ENCODE data around the gene ABHD12. TPM values are rescaled to one million over a fixed set of nuclear protein-coding genes. Genes with fewer than 3 reads are reported as not detected.
"Not testable (repeated sequence)": the region's sequence is repeated elsewhere in the genome, so short reads cannot be mapped to it uniquely, and the experiment has no call there.

The ABHD12 gene
- total RNA-seq, 2 experiments from 2014 or later, result 24.7 to 24.8 TPM

DNA sequence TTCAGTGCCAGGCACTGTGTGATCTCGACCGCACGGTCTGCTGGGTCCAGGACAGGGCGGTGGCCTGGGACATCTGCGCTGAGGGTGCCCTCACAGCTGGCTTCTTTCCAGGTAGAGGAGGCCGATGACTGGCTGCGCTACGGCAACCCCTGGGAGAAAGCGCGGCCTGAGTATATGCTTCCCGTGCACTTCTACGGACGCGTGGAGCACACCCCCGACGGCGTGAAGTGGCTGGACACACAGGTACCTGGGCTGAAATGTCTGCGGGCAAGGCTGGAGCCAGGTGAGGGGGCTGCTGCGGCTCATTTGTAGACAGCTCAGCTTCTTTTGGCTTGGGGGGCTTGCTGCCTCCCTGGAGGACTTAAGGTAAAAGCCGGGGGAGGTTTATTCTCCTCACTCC is 116.2 kb downstream of the ABHD12 start:
- CTCF ChIA-PET, result no interaction called here
- POLR2A ChIA-PET, result interaction anchor here (0.6 kb wide), 1 partner anchor 133 kb away, joined by 3 read pairs; the partner anchor contains the start of gene GINS1

DNA sequence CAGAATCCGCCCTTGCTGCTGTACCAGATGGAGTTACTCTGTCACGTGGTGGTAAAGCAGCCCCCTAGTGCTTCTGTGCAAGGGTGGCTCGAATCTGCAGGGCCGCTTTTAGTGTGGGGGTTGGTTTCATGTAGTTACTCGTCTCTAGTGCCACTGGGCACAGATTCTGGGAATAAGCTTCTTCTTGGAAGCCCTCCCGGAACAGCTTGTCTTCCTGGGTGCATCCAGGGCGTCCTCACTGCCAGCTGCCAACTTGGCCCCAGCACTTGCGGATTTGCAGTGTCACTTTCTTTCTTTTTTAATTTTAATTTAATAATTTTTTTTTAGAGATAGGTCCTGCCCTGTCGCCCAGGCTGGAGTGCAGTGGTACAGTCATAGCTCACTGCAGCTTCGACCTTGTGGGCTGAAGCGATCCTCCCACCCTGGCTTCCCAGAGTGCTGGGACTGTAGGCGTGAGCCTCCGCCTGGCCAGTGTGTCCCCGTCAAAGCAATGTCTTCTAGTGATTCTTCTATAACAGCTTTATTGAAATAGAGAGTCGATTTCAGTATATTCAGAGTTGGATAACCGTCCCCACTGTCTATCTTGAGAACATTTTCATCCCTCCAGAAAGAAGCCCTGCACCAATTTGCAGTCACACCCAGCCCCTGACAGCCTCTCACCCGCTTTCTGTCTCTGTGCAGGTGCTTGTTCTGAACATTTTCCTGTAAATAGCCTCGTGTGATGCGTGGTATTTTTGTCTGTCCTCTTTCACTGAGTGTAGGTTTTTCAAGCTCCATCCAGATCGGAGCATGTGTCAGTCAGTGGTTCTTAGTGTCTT is 116.9 kb downstream of the ABHD12 start:
- POLR2A ChIA-PET, result no interaction called here
- CTCF ChIA-PET, result interaction anchor here (0.6 to 1.0 kb wide), 2 partner anchors 16 to 313 kb away, joined by 3 read pairs; no protein-coding TSS in a partner anchor

DNA sequence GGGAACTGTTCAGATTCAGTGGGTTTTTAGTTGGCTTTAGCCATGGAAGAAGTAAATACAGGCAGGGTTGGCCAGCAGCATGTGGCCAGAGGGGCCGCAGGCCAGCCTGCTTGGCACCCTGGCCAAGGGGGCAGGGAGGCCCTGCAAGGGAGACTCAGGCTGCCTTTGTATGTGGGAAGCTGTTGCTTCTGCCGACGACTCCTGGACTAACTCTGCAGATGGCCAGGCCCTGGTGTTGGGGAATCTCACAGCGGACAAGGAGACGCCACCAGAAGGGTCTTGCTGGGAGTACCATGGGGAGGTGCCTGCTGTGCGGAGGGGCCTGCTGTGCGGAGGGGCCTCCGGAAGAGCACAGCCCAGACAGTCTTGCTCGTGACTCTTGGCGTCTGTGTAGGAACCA is 117.6 kb downstream of the ABHD12 start:
- ChIA-PET POLR2A (no interaction called here), CTCF (interaction anchor here (1.0 to 1.1 kb wide), 2 partner anchors 15 to 17 kb away, joined by 3 to 4 read pairs; no protein-coding TSS in a partner anchor)

DNA sequence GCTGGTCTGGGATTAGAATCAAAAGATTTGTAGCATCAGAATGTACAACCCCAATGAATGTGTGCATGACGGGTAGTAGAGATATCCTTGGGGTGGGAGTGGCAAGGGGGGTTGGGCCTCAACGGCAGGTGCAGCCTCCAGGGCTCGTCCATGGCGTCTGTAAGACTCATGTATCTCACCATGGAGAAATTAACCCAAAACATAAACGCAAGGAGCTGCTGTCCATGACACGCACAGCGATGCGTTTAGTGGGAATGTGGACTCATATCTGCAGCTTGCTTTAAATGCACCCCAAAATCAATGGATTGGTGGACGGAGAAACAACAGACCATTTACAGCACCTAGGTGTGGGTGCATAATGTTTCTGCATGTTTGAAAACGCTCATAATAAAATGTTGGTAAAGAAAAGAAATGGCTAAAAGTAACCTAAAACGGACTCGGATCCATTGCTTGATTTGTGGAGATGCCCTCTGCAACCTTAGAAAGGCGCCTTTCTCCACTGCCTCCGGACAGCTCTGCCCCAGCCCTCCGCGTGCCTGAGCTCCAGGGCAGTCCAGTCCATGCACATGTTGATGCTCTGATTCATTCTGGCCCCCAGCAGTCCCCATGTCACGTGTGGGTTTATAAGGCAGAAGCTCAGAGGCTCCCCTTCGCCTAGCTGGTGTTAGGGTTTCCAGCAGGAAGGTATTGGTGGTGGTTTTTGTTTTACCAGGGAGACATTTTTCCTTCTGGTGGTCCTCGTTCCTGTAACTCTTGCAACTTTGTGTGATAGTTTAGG is 118.2 kb downstream of the ABHD12 start:
- ChIA-PET POLR2A (no interaction called here), CTCF (interaction anchor here (1.1 kb wide), 1 partner anchor 14 kb away, joined by 4 read pairs; no protein-coding TSS in a partner anchor)

DNA sequence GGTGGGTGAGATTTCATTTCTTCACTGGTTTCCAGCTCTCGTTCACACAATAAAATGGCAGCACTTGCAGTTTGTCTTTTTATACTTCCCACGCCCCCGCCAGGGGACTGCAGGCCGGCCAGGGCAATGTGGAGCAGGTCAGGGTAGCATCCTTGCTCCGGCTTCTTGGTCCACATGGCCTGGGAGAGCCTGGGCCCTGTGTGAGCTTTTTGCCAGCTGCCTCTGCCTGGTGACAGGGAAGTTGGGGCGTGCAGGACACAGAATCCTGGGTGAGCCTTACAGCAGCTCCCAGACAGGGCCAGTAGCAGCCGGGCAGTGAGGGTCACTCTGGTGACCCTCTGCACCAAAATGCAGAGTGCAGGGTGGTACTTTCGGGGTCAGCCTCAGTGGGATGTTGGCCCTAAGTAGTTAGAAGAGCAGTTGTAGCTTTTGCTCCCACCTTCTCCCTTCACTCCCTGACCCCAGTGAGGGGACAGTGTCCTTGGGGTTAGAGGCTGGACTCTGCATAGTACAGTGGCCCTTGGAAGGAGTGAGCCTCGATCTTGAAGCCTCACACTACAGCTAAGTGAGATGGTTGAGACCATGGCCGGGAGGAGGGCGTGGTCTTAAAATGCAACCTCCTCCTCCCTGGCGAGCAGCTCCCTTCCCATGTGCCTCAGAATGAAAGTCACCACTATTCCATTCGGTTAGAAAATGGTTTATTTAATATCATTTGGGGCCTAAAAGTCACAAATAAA is 119.0 kb downstream of the ABHD12 start:
- ChIA-PET POLR2A (no interaction called here), CTCF (interaction anchor here (1.1 kb wide), 1 partner anchor 13 kb away, joined by 4 read pairs; no protein-coding TSS in a partner anchor)

DNA sequence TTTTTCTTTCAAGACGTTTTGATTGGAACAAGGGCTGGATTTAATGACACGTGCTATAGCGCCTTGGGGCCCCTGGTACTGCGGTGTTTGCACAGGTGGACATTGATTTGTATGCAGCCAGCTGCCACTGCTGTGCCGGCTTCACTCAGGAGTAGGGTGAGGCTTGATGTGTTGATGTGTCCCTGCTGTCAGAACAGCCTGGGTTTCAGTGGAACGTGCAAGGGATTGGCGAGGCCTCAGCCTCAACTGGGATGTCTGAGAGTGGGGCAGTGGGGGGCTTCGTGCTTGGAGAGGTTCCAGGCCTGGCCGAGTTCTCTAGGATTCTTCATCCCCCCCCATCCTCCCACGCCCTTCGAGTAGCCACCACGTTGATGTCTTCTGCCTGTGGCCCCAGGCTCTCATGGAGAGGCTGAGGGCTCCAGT is 119.8 kb downstream of the ABHD12 start:
- POLR2A ChIA-PET, result no interaction called here
- CTCF ChIA-PET, result no interaction called here

DNA sequence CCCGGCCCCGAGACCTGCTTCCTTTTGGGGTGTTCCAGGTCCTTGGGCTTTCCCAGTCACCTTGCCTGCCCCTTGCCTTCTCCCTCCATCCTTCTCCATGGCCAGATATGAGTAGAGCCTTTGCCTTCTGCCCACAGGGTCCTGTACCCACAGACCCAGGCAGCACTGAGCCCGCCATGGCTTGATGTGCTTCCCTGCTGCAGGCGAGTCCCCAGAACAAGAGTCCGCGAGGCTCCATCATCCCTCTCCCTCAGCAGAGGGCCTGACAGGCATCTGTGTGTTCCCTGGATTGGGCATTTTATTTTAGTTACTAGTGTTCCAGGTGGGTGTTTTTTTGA is 120.8 kb downstream of the ABHD12 start:
- CTCF ChIA-PET, result interaction anchor here (0.6 kb wide), 1 partner anchor 170 kb away, joined by 4 read pairs; no protein-coding TSS in a partner anchor

DNA sequence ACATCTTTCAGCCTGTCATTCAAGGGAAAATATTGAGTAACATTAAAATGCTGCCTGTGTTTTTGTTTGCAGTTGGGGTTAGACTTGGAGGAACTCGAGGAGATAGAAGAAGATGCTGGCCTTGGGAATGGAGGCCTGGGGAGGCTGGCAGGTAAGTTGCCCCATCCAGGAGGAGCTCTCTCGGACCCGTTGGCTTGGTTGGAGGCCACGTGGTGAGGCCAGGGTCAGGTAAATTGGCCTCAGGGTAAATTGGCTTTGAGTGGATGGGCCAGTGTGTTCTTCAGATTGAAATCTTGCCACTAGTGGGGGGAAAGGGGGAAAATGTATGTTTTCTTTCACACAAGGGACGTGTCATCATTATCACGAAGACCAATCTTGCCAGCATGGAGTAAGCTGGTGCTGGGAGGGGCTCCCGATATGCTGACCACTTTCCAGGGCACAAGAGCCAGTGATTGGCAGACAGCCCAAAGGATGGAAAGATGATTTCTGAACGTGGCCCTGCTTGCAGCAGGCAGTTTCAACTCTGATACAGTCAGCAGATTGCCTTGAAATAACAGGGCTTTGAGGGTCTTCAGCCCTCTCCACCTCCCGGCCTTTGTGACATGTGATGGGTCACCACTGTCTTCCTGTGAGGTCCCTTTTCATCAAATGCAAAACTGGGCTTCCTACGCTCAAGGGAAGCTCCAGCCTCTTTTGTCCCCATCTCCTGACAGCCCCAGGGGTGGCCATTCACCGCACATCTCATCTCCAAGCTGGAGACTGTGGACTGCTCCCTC is 121.4 kb downstream of the ABHD12 start:
- ChIA-PET POLR2A (no interaction called here), CTCF (no interaction called here)

More for the DNA sequence above, 120.8 kb downstream of the ABHD12 start:
- POLR2A ChIA-PET, result no interaction called here

DNA sequence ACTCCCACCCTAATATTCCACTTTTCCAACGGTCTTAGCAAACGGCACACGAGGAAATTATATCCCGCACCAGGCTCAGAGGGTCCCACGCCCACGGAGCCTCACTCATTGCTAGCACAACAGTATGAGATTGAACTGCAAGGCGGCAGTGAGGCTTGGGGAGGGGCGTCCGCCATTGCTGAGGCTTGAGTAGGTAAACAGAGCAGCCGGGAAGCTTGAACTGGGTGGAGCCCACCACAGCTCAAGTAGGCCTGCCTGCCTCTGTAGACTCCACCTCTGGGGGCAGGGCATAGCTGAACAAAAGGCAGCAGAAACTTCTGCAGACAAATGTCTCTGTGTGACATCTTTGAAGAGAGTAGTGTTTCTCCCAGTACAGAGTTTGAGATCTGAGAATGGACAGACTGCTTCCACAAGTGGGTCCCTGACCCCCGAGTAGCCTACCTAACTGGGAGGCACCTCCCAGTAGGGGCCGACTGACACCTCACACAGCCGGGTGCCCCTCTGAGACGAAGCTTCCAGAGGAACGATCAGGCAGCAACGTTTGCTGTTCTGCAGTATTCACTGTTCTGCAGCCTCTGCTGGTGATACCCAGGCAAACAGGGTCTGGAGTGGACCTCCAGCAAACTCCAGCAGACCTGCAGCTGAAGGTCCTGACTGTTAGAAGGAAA is 129.7 kb downstream of the ABHD12 start:
- CTCF ChIA-PET, POLR2A ChIA-PET: not testable (repeated sequence)

DNA sequence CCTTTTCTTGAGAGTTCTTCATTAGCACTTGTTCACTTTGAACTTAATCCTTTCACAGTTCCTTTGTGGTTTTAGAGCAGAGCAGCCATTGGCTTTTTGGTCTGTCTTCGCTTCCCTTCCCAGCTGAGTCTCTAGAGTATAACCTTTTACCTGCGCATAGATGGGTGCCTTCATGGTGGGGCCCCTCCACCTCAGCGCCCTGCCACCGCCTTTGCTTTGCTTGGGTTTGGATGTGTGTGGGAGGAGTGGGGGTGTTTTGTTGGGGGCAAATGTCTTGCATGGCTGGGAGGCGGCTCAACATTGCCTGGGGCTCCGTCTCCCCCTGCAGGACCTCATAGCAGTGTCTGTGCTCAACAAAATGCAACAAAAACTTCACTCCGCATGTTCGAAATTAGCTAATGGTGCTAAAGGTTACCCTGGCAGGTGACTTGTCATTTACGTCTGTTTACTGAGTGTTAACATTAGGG is 130.8 kb downstream of the ABHD12 start:
- ChIA-PET CTCF (no interaction called here), POLR2A (no interaction called here)

DNA sequence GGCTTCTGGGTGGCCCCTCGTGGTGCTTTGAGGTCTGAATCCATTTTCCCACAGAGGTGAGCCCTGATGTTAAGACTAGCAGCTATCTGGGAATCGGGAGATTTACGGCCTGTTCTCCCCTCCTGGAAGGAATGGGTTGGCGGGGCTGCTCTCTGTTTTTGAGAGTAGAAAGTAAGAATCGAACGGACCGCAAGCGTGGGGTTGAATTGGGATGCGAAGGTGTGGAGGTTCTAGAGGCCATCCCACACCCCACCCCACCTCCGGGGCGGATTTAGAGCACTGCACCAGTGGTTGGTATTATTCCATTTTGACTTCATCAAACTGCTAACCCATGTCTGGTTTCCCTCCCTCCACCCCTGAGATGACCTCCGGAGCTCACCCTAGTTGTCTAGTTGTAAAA is 131.3 kb downstream of the ABHD12 start:
- CTCF ChIA-PET, result no interaction called here
- POLR2A ChIA-PET, result interaction anchor here (1.2 kb wide), 1 partner anchor 11 kb away, joined by 4 read pairs; the partner anchor contains the start of gene PYGB

DNA sequence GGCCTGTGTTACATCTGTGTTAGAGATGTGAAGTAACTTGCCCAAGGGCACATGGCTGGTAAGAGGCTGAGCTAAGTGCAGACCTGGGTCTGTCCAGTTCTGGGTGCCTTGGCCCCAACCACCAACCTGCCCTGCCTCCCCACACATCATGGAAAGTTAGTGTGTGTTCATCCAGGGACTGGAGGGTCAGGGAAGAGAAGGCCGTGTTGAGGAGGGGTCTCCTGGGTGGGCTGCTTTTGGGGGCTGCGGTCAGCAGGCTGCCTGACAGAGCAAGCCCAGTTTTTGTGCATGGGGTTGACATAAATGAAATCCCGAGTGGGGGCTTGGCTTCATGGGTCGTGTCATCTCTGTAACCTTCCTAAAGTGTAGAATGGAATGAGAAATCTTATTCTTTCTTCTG is 131.8 kb downstream of the ABHD12 start:
- CTCF ChIA-PET, result interaction anchor here (1.0 kb wide), 1 partner anchor 14 kb away, joined by 4 read pairs; no protein-coding TSS in a partner anchor
- POLR2A ChIA-PET, result interaction anchor here (1.2 kb wide), 1 partner anchor 11 kb away, joined by 4 read pairs; the partner anchor contains the start of gene PYGB

DNA sequence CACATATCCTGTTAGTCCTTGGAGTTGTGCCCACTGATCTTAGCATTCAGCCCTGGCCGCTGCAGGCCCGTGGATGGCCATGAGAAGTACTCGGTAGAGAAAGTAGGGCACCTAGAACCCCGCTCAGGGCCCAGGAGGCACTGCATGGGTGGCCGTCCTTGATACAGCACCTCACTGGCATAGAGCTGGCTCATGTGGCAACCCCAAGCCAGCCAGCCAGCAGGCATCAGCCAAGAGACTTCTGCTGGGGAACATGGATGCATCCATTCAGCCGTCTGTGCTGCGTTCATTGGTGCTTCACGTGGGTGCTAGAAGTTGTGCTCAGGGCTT is 132.2 kb downstream of the ABHD12 start:
- CTCF ChIA-PET, result interaction anchor here (1.0 kb wide), 1 partner anchor 14 kb away, joined by 4 read pairs; no protein-coding TSS in a partner anchor
- POLR2A ChIA-PET, result interaction anchor here (1.2 kb wide), 1 partner anchor 11 kb away, joined by 4 read pairs; the partner anchor contains the start of gene PYGB

DNA sequence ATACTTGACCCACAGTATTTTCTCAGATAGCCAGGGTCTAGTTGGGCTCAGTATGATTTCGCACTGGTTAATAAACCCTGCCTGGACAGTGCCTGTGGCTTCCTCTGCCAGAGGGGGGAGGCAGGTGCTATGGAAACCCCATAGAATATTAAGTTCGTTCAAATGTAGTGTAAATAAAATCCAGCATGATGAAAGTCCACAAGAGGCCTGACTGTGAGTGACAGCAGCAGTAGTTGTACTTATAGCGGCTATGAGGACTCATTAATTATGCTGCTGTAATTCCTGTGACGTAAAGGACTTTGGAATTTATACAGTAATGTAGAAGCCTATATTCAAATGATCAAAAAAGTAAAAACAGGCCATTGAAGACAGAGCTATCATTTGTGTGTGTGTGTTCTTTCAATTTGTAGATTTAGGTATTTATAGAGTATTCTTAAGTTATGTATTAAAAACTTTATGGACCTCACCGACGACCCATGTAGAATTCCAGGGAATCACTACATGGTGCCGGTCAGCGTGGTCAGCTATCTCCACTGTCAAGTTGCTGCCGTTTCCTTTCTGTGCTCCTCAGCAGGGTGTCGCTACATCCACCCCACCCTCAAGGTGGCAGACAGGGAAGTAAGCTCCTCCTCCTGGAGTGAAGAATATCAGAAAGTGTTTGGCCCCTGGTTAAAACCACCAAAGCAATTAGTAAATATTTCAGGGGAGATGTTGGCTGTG is 132.7 kb downstream of the ABHD12 start:
- ChIA-PET POLR2A (interaction anchor here (1.2 kb wide), 1 partner anchor 10 kb away, joined by 4 read pairs; the partner anchor contains the start of gene PYGB), CTCF (interaction anchor here (1.0 kb wide), 1 partner anchor 15 kb away, joined by 4 read pairs; no protein-coding TSS in a partner anchor)

DNA sequence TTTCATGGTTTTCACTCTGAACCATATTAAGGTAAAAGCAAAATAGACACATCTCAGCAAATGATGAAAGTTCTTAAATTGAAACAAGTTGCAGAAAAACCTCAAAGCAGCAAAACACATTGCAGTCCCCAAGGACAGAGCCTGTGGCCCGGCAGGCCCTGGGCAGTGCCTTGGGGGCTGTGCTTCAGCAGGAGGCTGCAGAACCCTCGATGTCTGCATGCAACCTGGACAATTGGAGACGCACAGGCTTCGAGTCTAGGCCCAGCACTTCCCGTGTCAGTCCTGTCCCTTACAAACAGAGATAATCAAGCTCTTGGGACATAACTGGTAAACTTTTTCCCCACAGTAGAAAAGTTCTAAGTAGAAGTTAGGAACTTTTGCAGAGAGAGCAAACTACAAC is 133.5 kb downstream of the ABHD12 start:
- POLR2A ChIA-PET, result no interaction called here
- CTCF ChIA-PET, result no interaction called here

DNA sequence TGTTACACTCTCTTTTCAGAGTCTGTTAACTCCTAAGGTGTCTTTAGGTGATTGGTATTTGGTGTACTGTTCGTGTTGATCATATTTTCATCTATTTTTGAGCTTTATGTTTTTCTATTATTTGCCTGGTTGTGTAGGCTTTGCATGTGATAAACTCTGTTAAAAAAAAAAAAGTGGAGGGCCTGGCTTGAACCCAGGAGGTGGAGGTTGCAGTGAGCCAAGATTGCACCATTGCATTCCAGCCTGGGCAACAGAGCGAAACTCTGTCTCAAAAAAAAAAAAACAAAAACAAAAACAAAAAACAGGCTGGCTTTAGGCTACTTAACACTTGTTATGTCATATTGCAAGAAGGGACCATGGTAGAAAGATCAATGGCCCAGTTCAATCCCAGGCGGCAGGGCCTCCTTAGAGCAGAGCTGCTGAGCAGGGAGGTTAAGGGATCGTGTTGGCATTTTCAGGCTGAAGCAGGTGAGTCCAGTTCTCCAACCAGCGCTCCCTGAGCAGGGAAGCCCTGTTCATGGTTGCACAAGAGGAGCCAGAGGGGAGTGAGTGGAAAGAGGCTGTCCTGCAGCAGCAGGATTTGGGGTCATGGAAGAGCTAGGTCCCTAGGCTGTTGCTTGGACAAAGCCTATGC is 134.3 kb downstream of the ABHD12 start:
- ChIA-PET POLR2A (no interaction called here), CTCF (no interaction called here)

DNA sequence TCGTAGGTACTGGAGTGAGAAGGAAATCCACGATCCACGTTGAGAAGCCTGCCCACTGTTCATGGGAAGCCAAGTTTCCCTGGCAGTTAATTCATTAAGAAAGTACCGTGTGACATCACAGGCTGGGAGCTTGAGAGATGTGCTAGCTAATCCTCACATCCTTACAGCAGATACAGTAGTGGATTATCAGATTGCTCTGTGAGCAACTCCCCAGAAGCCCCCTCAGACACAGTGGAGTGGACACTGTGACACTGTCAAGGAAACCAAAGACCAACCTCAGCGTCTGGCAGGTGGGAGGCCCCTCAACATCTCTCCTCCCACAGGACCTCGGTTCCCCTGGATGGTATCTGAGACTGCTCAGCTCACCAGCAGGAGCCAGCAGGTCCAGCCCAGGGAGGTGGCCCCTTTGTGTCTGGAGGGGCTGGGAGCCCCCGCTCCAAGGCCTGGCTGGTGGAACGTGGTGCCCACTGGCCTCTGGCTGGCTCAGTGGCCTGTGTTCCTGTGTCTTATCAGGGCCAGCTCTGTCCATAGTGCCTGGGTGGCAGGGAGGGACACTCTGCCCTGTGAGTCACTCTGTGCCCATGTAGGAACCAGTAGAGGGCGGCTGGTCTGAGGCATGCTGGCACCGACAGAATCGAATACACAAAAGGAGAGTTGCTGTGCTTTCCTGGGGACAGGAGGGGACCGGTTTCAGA is 135.5 kb downstream of the ABHD12 start:
- CTCF ChIA-PET, result no interaction called here

More for the DNA sequence above, 135.5 kb downstream of the ABHD12 start:
- POLR2A ChIA-PET, result no interaction called here

All from activated CD8-positive, alpha-beta memory T cell treated with anti-CD3 and anti-CD28 coated beads for 36 hours (primary cell).